GDM1 (cell line): ENCODE data around the gene NEK6.

Experiments
- DNase-seq: peaks from one replicate; lab custom pipeline; 2025; lab: John Stamatoyannopoulos, UW

The NEK6 gene

DNA sequence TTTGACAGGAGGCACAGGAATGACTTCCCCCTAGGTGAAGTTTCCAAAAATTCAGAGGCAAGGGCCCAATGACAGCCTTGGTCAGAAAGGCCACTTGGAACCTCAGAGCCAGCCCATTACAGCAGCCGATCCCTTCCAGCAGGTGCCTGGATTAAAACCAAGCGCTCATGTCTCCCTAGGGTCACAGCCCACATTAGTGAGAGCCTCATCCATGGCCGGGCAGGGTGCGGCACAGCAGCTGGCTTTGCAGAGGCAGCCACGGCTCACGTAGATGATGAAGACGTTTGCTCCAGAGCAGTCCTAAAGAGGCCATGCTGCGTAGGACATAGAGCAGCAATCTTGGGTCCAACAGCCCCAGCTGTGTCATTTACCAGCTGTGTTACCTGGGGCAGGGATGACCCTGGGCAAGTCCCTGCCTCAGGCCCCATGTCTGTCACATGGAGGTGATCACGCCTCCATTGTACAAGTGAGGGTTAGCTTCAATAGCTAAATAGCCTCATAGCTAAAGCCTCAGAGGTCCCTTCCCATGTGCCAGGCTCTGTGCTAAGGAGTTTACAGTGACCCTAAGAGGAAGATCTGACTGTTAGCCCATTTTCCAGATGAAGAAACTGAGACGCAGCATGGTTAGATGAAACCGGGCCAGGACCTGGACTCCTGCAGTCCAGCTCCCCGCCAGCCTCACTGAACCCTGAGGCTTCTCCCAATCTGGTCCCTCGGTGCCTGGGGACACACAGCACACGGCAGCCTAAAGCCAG is 39.2 kb downstream of the NEK6 start:
- no peak for DNase-seq

DNA sequence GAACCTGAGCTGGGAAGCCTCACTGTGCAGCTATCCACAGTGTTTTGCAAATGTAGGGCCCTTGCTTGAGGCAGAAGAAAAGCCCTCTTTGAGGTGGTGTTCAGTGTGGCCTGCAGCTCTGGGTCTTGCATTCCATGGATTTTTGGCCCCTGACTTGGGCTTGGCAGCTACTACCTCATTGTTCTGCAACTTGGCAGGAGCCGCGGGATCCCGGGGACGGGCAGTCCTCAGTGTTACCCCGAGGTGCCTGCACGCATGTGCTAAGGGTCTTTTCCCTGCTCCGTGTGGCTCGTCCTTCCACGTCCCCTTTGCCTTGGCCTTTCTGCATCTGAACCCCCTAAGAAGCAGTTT is 39.8 kb downstream of the NEK6 start:
- DNase-seq = no peak

DNA sequence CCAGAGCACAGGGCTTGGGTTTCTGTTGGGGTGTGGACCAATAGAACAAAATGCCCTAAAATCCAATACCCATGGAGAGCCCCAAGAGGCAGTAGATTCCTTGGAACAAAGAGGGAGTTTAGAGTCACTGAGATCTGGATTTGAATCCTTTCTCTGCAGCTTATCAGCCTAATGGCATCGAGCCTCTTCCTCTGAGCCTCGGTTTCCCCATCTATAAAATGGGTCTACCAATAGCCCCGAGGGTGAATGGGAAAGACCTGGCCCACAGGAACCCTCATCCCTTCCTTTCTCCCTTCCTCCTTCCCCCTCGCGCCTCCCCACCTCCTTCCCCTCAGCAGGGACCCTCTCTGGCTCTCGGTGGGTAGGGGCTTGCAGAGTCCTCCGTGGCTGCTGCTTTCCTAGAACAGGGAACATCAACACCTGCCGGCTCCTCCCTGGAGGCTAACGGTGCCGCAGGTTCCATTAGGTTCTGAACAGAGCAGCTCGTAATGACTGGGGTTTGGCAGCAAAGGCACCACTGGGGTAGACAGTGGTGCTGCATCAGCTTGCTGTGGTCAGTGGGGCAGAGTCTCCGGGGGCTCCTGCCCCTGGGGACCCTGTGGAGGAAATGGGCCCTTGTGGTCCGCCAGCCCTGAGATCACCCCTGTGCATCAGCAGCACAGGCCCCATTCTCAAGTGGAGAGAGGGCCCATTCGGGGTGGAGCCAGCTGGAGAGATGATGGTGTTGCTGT is 40.3 kb downstream of the NEK6 start:
- DNase-seq = no peak

DNA sequence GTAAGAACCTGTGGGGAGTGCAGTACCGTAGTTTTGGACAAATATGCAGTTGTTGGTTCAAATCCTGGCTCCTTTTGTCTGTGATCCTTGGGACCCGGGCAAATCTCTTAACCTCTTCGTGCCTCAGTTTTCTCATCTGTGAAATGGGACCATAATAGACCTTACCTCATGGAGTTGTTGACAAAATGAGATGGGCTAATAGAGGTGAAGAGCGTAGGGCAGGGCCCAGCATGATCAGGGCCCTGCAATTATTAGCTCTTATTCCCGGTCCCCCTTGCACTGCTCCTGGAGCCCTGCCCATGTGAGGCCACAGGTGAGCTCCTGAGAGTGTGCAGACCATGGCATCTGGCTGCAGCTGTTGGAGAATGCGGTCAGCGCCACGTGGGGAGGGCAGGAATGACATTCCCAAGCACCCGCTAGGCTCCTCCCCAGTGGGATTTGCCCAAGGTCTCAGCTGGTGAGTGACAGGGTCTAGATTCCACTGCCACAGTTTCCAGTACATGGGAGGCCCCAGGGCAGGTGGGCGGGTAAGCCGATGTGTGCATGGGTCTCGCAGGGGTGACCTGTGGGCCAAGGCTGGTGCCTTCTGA is 41.0 kb downstream of the NEK6 start:
- no peak for DNase-seq

DNA sequence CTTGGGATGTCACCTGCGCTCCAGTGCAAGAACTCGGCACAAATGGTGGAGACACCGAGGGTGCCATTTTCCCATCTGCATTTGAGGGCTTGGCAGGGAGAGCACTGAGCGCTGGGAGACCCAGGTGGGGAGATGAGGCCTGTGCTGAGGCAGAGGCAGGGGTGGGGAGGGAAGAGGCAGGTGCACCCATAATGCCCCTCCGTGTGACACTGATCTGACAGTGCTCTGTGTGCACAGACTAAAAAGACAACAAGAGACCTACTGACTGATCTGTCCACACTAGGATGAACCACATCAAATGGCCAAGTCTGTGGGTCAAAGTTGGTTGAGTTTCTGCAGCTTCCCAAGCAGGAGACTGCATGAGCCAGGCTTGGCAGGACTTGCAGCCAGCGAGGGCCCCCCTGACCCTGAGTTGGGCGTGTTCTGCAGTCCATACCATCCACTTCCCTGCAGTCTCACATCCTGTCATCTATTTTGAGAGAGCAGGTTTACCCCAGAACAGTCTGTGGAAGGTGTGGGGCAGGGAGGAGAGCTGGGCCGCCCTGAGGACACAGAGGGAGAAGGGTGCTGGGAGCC is 41.9 kb downstream of the NEK6 start:
- peak; percentile 21 for DNase-seq

DNA sequence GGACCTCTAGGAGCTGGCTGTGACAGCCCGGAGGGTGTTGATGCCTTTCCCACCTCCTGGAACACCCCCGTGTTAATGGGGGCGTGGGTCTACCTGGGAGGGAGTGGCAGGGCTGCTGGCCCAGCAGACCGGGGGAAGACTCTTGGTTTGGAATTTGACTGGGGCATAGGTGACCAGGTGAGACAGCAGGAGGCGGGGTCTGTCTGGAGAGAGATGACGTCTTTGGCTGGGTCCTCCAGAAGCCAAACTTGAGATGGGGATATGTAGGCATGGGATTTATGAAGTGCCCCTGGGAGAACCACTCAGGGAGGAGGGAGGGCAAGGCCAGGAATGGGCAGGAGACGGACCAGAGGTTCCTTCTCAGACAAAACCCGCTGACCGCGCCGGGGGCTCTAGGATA is 42.6 kb downstream of the NEK6 start:
- DNase-seq = no peak

DNA sequence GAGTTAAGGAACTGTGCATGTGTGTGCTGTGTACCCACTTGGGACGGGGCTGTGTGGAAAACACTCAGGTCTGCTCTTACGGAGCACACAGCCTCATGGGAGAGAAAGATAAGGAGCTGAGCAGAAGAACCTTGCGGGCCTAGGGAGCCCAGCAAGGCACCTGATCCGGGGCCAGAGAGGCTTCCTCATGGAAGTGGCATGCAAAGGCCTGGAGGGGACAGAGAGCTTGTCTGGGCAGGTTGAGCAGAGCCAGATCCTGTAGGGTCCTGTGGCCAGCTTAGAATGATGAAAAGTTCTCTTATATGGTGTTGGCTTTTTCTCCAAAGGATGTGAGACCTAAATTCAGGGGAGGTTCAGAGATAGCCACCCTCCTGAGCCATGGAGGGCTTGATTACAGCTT is 45.2 kb downstream of the NEK6 start:
- no peak for DNase-seq

DNA sequence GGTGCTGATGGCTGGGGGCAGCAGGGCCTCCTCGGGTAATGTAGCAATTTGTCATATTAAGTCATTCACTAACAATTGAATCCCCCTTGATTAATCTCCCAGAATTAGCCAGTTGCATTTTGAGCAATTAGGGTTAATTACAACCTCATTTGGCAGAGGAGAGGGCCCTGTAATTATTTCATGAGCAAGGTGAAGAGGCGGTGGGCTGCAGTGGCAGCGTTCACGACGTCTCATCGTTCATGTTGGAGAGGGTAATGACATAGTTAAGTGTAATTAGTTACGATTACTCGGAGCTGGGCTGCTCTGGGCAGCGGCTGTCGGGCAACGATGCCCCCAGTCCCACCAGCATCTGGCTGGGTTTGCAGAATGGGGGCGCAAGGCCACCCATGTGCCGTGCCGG is 46.0 kb downstream of the NEK6 start:
- no peak for DNase-seq

DNA sequence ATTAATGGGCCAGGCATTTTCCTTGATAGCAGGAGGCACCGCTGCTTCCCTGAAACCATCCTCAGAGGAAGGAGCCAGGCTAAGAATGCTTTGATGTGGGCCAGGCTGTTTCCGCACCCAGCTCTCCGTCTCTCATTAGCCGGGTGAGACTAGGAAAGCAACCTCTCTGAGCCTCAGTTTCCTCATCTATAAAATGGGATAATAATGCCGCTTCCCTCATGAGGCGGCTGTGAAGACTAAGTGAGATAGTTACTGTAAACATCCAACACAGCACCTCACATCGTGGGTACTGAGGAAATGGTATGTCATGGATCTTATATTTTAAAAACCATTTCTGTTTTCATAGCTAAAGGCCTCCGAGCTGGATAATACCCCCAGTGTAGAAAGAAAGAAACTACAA is 46.5 kb downstream of the NEK6 start:
- DNase-seq = no peak

DNA sequence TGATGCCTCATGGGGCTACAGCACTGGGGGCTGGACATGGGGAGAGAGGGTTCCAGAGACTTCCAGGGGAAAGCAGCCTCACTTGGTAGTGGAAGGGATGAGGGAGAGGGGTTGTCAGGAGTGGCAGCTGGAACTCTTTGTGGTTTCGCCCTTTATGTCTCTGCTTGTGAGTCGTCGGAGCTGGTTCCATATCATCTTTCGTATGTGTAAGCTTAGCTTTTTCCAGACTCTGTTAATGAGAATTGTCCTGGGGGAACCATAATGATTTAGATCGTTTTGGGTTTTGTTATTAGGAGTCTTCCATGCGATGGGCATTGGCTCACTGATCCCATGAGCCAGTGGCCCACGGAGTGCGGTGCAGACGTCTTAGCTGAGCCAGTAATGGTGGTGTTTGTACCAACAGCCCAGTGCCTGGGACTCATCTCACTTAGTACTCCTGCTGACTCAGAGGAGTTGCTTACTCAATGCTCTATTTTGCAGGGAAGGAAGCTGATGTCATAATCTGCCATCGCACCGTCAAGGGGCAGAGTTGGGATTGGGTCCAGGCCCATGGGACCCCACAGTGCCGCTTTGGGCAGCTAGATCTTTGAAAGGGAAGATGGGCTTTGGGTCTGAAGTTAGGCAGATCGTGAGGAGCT is 48.5 kb downstream of the NEK6 start:
- no peak for DNase-seq

DNA sequence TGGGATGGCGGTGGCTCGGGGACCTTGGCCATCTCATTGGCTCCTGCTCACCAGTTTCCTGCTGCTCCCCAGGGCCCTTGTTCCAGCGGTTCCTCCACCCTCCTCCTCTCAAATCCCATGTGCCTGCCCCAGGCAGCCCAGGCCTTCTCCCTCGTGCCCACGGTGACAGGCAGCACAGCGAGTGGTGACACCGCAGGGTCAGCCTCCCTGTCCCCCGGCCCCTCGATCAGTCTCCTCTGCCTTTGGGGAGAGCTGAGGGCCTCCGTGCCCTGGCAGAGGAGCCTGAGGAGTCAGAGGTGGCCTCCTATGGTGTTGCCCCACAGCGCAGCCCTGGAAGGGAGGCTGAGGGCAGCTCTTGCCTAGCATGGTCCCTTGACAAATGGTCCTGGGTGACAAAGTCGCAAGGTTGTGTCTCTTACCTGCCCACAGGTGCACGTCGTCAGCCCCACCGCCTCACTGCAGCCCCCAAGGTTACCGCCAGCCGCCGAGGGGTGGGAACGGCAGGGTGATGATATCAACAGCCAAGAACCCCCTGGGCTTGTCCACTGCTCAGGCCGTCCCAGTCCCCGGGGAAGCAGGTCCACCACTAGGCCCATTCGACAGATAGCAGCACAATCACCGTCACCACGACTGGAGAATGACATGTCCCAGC is 49.8 kb downstream of the NEK6 start:
- no peak for DNase-seq

DNA sequence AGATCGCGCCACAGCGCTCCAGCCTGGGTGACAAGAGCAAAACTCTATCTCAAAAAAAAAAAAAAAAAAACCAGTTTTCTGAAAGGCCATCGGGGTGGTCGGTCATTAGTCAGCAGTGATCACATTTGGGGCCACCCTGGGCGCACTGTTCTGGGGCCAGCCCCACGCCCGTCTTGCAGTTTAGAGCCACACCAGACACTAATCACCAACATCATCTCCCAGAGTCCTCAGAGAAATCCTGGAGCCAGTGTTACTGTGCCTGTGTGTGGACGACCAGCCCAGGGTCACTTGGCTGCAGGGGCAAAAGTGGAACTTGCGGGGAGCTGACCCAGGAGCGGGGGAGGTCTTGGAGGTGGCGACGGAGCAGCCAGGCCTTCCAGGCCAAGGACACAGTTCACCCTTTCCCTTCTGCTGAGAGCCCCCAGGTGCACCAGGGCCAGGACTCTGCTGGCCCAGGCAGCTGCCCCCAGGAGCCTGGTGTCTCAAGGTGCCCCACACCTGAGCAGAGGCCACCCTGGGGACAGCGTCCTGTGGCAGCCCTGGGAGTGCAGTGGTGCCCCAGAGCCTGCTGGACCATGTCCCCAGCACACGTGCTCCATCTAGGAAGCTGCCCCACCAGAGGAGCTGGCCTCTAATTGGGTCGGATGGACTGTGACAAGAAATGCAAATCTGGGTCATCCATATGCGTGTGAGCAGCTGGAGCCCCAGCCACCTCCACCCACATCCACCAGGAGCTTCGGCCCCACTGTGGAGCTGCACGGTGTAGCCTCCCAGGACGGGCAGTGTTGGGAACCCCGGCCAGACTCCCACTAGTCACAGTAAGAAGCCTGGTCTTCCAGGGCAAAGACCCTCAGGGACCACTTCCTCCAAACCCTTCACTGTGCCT is 51.1 kb downstream of the NEK6 start:
- no peak for DNase-seq

DNA sequence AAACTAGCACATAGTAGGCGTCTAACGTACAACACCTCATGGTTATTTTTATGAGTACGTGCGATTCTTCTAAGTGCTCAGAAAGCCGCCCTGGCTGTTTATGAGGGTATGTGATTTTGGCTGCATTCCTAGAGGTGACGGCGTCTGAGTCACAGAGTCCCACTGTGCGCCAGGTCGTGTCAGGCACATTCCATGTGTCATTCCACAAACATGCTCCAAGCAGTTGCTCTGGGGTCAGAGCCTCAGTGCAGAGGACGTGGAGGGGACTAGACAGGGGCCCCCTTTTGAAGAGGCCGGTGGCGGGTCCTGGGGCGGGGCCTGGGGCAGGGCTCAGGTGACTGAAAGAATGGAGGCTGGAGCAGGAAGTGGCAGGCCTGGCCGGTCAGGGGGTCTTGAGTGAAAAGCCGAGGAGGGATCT is 51.9 kb downstream of the NEK6 start:
- no peak for DNase-seq

DNA sequence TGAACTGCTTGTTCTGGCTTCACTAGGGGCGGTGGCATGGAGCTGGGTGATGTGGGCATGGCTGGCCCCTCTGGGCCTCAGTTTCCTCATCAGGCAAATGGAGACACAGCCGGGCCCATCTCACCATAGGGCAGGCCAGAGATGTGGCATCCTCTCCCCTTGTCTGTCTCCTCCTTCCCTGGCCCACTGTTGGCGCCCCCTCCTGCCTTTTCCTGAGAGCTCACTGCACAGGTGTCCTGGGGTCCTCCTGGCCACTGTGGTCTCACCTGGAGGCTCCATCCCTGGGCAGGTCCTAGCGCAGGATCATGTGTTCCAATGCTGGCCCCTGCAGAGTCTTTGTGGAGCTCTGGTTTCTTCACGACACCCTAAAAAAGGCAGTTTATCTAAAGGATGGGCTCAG is 53.5 kb downstream of the NEK6 start:
- DNase-seq = no peak

DNA sequence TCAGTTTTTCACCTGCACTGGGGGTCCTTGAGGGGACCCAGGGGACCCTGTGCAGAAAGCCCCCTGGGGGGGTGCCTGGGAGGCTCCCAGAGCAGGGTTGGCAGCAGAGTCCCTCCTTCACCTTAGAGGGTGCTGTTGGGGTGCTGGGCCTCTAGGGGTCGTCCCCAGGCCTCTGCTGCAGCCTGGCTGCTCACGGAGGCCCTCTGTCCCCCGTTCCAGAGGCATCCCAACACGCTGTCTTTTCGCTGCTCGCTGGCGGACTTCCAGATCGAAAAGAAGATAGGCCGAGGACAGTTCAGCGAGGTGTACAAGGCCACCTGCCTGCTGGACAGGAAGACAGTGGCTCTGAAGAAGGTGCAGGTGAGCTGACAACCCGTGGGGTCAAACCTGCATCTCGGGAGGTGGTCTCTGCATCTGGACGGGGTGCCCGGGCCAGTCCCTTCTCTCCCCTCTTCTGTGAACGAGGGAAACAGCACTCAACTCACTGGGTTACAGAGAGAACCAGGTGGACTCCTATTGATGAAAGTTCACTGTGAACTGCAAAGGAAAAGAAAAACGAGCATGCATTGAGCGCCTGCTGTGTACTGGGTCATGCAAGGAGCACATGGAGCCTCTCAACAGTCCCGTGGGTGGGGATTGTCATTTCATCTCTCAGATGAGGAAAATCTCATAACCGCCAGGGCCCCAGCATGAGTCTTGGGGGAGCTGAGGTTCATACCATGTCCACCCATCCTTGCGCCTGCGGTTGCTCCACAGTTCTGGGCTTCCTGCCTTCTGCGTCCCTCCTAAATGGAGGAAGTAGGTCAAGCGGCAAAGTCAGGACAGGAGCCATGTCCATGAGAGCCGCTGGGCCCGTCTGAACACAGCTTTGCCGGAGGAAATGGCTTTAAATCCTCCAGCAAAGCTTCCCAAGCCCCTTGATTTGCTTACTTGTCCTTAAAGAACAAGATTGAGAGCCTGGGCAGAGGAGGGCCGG is 54.8 kb downstream of the NEK6 start:
- no peak for DNase-seq

DNA sequence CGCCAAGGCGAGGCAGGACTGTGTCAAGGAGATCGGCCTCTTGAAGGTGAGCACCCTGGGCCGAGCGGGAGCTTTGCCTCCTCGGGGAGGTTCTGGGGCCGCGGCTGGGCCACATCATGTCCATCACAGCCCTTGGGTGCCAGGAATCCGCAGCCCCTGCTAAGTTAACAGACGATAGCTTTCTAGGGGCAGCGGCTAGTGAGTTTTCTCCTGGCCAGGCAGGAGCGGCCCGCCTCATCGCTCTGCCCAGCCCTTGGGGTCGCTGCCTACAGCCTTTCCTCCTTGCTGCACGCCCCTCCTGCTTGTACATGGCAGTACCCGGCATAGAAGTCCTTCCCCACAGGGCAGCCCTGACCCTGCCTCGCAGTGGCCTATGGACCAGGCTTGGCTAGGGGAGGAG is 56.2 kb downstream of the NEK6 start:
- DNase-seq = no peak

DNA sequence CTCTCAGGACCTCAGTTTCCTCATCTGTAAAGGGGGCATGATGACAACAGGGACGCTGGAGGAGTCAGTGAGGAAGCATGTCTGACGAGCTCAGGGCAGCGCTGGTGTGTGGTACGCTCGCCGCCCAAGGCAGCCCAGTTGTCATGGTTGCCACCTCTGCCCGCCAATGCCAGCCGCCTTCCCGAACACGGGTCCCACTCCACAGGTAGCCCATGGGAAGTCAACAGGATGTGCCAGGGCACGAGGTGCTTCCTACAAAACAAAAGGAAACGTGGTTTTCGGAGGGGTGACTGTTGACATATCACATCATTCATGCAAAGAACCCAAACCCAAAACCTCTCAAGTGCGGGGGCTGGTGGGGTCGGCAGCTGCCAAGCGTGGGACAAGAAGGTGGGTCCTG is 58.1 kb downstream of the NEK6 start:
- DNase-seq = no peak

DNA sequence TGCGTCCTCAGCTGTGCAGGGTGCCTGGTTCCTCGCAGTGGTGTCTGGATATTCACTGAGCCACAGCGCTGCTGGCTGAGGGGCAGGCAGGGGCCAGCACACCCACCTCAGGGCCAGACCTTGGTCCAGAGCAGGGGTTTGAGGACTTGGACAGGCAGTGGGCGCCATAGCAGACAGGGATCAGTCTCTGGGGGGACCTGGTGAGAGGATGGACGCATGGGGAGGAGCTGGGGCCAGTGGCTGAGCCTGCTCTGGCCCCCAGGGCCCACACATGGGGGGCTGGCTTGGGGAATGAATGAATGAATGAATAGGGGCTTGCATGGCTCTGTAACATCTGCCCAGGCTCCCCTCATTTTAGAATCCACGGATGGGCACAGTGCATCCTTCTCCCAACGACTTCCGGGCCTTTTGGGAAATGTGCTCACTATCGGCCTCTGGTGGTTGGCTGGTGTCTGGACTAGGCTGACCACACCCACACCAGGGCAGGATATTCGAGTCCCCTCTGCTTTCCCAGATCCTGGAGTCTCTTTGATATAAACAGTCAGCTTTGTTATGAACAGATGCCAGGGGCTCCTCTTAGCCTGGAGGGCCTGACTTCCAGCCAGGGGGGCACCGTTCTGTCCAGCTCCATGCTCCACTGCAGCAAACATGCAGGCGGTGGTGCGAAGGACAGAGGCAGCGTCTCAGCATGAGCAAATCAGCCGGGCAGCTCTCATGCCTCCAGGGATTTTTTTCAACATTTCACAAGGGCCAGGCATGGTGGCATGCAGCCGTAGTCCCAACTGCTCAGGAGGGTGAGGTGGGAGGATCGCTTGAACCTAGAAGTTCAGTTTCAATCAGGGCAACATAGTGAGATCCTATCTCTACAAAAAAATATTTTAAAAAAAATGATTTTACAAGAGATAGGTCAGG is 62.6 kb downstream of the NEK6 start:
- DNase-seq = no peak

DNA sequence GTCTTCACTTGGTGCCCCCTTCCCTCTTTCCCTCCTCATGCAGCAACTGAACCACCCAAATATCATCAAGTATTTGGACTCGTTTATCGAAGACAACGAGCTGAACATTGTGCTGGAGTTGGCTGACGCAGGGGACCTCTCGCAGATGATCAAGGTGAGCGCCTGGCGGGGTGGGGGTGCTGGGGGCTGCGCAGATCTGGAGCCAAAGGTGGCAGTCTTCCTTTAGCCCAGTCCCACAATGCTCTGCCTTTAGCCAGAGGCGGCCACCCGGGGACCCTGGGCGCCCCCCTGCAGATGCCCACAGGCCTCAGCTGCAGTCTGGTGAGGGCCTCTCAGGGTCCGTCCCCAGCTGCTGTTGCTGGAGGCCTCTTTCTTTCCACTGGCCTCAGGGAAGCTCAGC is 63.7 kb downstream of the NEK6 start:
- no peak for DNase-seq
